SK-N-SH (cell line): Measurements from ENCODE around the gene NCAM2. TPM values are rescaled to one million over a fixed set of nuclear protein-coding genes. Genes with fewer than 3 reads are reported as not detected.

Experiments
- CTCF ChIA-PET: fragments of 300-600, 350-600 bp; formaldehyde crosslinking; extraction: SDS; loops from one replicate; lab custom pipeline; 2021; lab: Yijun Ruan, JAX
- POLR2A ChIA-PET: fragments of 350-600 bp; sonication (Branson Sonifier 250); formaldehyde crosslinking; extraction: SDS; loops from one replicate; lab custom pipeline; 2020; ENCODE audit warnings: antibody characterized with exemption, inconsistent platforms; lab: Yijun Ruan, JAX
- DNase-seq: peaks from one replicate; pipeline ENCODE4 v3.0.0; 2012
- H2AFZ ChIP-seq: fragments of 200-600 bp; sonication (generic); 2 replicates; pipeline ENCODE4 v1.8.1; 2016; ENCODE audit warnings: antibody characterized with exemption, mild to moderate bottlenecking, low read depth
- H3F3A ChIP-seq: fragments of 200-600 bp; sonication (generic); replicated peaks from 2 replicates; pipeline ENCODE3; 2016; ENCODE audit warnings: antibody characterized with exemption, mild to moderate bottlenecking; ENCODE audit not compliant: insufficient read depth
- H3K27ac ChIP-seq, 2 experiments: fragments of 200-500 bp in 1 of 2; fragments of 200-600 bp in 1 of 2; sonication (Bioruptor generic) in 1 of 2; sonication (generic), shearing (Covaris generic) in 1 of 2; 2 replicates each; pipeline versions ENCODE4 v1.5.1 to v1.6.1; 2014 to 2016; ENCODE audit warnings: low read depth in 2 of 2, inconsistent platforms in 1 of 2, low read length in 1 of 2, mild to moderate bottlenecking in 1 of 2, mixed read lengths in 1 of 2
- H3K27me3 ChIP-seq: fragments of 200-600 bp; sonication (generic), shearing (Covaris generic); 2 replicates; pipeline ENCODE4 v1.6.1; 2016; ENCODE audit warnings: mixed run types; ENCODE audit not compliant: insufficient read depth
- H3K36me3 ChIP-seq, 2 experiments: fragments of 200-500 bp in 1 of 2; fragments of 200-600 bp in 1 of 2; sonication (Bioruptor generic) in 1 of 2; sonication (generic) in 1 of 2; replicated peaks in 1 of 2; 2 replicates each; pipeline versions ENCODE3 to v1.5.1; 2014 to 2016; ENCODE audit warnings: low read length in 1 of 2, mild to moderate bottlenecking in 1 of 2; ENCODE audit not compliant: insufficient read depth in 2 of 2, control insufficient read depth in 1 of 2
- H3K4me1 ChIP-seq, 2 experiments: fragments of 200-500 bp in 1 of 2; fragments of 200-600 bp in 1 of 2; sonication (Bioruptor generic) in 1 of 2; sonication (generic), shearing (Covaris generic) in 1 of 2; 2 replicates each; pipeline versions ENCODE4 v1.5.1 to v1.6.1; 2014 to 2016; ENCODE audit warnings: low read depth in 1 of 2, low read length in 1 of 2, mixed run types in 1 of 2; ENCODE audit not compliant: insufficient read depth in 2 of 2, control insufficient read depth in 1 of 2
- H3K4me2 ChIP-seq: fragments of 200-600 bp; sonication (generic), shearing (Covaris generic); 2 replicates; pipeline ENCODE4 v1.6.1; 2017; ENCODE audit warnings: mixed run types
- H3K4me3 ChIP-seq, 2 experiments: fragments of 200-500 bp in 1 of 2; fragments of 200-600 bp in 1 of 2; sonication (Bioruptor generic) in 1 of 2; sonication (generic), shearing (Covaris generic) in 1 of 2; 2 replicates each; pipeline versions ENCODE4 v1.5.1 to v1.8.1; 2014 to 2016; ENCODE audit warnings: low read depth in 2 of 2, inconsistent platforms in 1 of 2, low read length in 1 of 2, mild to moderate bottlenecking in 1 of 2, mixed read lengths in 1 of 2, moderate library complexity in 1 of 2
- H3K79me2 ChIP-seq: fragments of 200-600 bp; sonication (generic); 2 replicates; pipeline ENCODE4 v1.8.1; 2017; ENCODE audit warnings: mild to moderate bottlenecking; ENCODE audit not compliant: insufficient read depth
- H3K9ac ChIP-seq: fragments of 200-600 bp; sonication (generic); 2 replicates; pipeline ENCODE4 v1.6.1; 2017; ENCODE audit warnings: mixed run types
- H3K9me2 ChIP-seq: fragments of 200-600 bp; sonication (generic); 2 replicates; pipeline ENCODE4 v1.6.1; 2017; ENCODE audit warnings: mixed run types
- H3K9me3 ChIP-seq: fragments of 200-600 bp; sonication (generic); 2 replicates; pipeline ENCODE4 v1.6.1; 2017; ENCODE audit warnings: mixed run types, mild to moderate bottlenecking, moderate library complexity
- H4K20me1 ChIP-seq: fragments of 200-600 bp; sonication (generic); 2 replicates; pipeline ENCODE4 v1.6.1; 2017; ENCODE audit warnings: mild to moderate bottlenecking, mixed run types; ENCODE audit not compliant: insufficient read depth
- CHD2 ChIP-seq: fragments of 150-350 bp; IDR thresholded peaks from 2 replicates; pipeline ENCODE4 v1.6.1; 2018; ENCODE audit warnings: low read length; ENCODE audit not compliant: partially characterized antibody
- EP300 ChIP-seq, 2 experiments: IDR thresholded peaks; 2 replicates each; pipeline versions ENCODE4 v1.4.0 to v1.6.1; 2012; ENCODE audit warnings: borderline replicate concordance in 1 of 2, low read depth in 1 of 2, low read length in 1 of 2
- EZH2phosphoT487 ChIP-seq: fragments of 200-600 bp; sonication (generic); IDR thresholded peaks from 2 replicates; pipeline ENCODE4 v1.6.1; 2017; ENCODE audit warnings: low read depth, mixed run types, mild to moderate bottlenecking, antibody characterized with exemption, moderate library complexity, borderline replicate concordance
- FOXJ3 ChIP-seq: sonication (generic); formaldehyde crosslinking; IDR thresholded peaks from 2 replicates; pipeline ENCODE4 v1.5.1; 2020; ENCODE audit warnings: mild to moderate bottlenecking, missing genetic modification reagents
- FOXM1 ChIP-seq: IDR thresholded peaks from 2 replicates; pipeline ENCODE4 v1.4.0; 2012; ENCODE audit warnings: low read depth, mild to moderate bottlenecking
- GABPA ChIP-seq: IDR thresholded peaks from 2 replicates; pipeline ENCODE4 v1.4.0; 2012; ENCODE audit warnings: low read depth, mild to moderate bottlenecking
- GATA2 ChIP-seq: sonication (generic); formaldehyde crosslinking; IDR thresholded peaks from 2 replicates; pipeline ENCODE4 v1.5.0; 2020; ENCODE audit warnings: mild to moderate bottlenecking, missing genetic modification reagents
- JUND ChIP-seq: IDR thresholded peaks from 2 replicates; pipeline ENCODE4 v1.4.0; 2012
- MEF2A ChIP-seq: IDR thresholded peaks from 2 replicates; pipeline ENCODE4 v1.4.0; 2012; ENCODE audit warnings: low read depth, borderline replicate concordance
- MXI1 ChIP-seq: IDR thresholded peaks from 2 replicates; pipeline ENCODE4 v1.6.1; 2012; ENCODE audit warnings: mild to moderate bottlenecking, low read depth, low read length, improper control_type of control experiment
- POLR2AphosphoS5 ChIP-seq: IDR thresholded peaks from 2 replicates; pipeline ENCODE4 v1.6.1; 2012; ENCODE audit warnings: low read depth, low read length
- RXRA ChIP-seq: IDR thresholded peaks from 2 replicates; pipeline ENCODE4 v1.4.0; 2012; ENCODE audit warnings: low read depth, mild to moderate bottlenecking, borderline replicate concordance
- SMC3 ChIP-seq: IDR thresholded peaks from 2 replicates; pipeline ENCODE4 v1.6.1; 2012; ENCODE audit warnings: low read depth, low read length, improper control_type of control experiment
- TAF1 ChIP-seq: IDR thresholded peaks from 2 replicates; pipeline ENCODE4 v1.6.1; 2012; ENCODE audit warnings: low read depth, mild to moderate bottlenecking, low read length, moderate library complexity, borderline replicate concordance
- WGBS: methylation state at CpG from one replicate; pipeline ENCODE4 v1.1.6; 2017; ENCODE audit warnings: low lambda C conversion rate; 5-methylcytosine and 5-hydroxymethylcytosine counted together
- polyA plus RNA-seq, 3 experiments: library from polyadenylated mRNA; depleted of rRNA; stranded (reverse); fragments of >200 nt; gene quantifications; 2 replicates each; pipeline ENCODE4 v1.2.3, GENCODE V29; 2012
- TF ChIP-seq, protein P1 (sequence below): IDR thresholded peaks from 2 replicates; pipeline ENCODE4 v1.6.1; 2012; ENCODE audit warnings: mild to moderate bottlenecking, low read depth, low read length, moderate library complexity
- TF ChIP-seq, protein P2 (sequence below): IDR thresholded peaks from 2 replicates; pipeline ENCODE4 v1.4.0; 2012; ENCODE audit warnings: low read depth
- TF ChIP-seq, protein P3 (sequence below): fragments of 150-350 bp; IDR thresholded peaks from 2 replicates; pipeline ENCODE4 v1.6.1; 2017; ENCODE audit warnings: antibody characterized with exemption, low read length, low read depth, borderline replicate concordance

NCAM2 gene
- polyA plus RNA-seq, 1 of the 3 experiments (the other 2 are of a cell fraction) = 2.1 TPM

DNA sequence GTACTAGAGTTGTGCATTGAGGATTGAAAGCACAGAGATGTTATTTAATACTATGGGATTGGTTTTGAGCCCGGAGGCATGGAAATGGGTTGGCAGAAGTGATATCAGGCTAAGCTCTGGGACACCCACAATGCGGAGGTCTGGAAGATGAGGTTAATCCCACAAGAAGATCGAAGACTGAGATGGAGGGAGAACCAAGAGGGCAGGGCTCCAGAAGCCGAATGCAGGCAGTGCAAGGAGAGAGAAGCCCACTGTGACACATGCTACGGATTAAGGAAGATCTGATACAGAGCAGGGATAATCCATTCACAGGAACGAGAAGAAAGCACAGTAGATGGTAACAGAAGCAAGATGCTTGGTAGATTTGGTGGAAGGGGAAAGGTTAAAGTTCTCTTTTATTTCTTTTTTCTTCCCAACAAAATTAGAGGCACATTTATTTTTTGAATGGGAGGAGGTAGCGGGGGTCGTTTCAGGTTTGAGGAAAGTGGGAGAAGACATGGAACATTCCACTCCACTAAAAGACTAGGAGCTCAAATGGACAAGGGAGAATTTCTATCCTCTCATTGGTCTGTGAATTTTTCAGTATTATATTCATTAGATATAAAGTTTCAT lies 113.2 kb downstream of the NCAM2 start:
- Histone ChIP-seq H3K4me3 (no peak overlapping the region), H4K20me1 (no peaks in the 10 kb centered on the region), H3K4me1 (no peaks in the 10 kb centered on the region; a peak in 1 of 4 replicates), H2AFZ (no peak overlapping the region), H3K9me3 (no peaks in the 10 kb centered on the region), H3K36me3 (no peaks in the 10 kb centered on the region), H3K27me3 (no peaks in the 10 kb centered on the region), H3K9ac (no peak overlapping the region), H3K27ac (no peak overlapping the region), H3K4me2 (no peak overlapping the region), H3F3A (no peaks in the 10 kb centered on the region), H3K9me2 (no peaks in the 10 kb centered on the region), H3K79me2 (no peaks in the 10 kb centered on the region)
- ChIA-PET POLR2A (no interaction called here), CTCF (interaction anchor here (1.1 kb wide), 1 partner anchor 10 kb away, joined by 3 read pairs; no protein-coding TSS in a partner anchor)
- TF ChIP-seq TAF1 (no peak), EZH2phosphoT487 (no peak), MXI1 (no peak), SMC3 (no peak), RXRA (no peak), GABPA (no peak), GATA2 (CRISPR knock-in tag) (no peak), CHD2 (no peak), FOXJ3 (CRISPR knock-in tag) (no peak), MEF2A (no peak), EP300 (IDR thresholded peaks at IDR 0.05; ENCODE audit: borderline replicate concordance in 1 of 2, low read depth in 1 of 2, low read length in 1 of 2) (no peak), JUND (no peak), POLR2AphosphoS5 (no peak), FOXM1 (no peak)
- TF ChIP-seq, protein P1, sequence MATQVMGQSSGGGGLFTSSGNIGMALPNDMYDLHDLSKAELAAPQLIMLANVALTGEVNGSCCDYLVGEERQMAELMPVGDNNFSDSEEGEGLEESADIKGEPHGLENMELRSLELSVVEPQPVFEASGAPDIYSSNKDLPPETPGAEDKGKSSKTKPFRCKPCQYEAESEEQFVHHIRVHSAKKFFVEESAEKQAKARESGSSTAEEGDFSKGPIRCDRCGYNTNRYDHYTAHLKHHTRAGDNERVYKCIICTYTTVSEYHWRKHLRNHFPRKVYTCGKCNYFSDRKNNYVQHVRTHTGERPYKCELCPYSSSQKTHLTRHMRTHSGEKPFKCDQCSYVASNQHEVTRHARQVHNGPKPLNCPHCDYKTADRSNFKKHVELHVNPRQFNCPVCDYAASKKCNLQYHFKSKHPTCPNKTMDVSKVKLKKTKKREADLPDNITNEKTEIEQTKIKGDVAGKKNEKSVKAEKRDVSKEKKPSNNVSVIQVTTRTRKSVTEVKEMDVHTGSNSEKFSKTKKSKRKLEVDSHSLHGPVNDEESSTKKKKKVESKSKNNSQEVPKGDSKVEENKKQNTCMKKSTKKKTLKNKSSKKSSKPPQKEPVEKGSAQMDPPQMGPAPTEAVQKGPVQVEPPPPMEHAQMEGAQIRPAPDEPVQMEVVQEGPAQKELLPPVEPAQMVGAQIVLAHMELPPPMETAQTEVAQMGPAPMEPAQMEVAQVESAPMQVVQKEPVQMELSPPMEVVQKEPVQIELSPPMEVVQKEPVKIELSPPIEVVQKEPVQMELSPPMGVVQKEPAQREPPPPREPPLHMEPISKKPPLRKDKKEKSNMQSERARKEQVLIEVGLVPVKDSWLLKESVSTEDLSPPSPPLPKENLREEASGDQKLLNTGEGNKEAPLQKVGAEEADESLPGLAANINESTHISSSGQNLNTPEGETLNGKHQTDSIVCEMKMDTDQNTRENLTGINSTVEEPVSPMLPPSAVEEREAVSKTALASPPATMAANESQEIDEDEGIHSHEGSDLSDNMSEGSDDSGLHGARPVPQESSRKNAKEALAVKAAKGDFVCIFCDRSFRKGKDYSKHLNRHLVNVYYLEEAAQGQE = no peak
- TF ChIP-seq, protein P2, sequence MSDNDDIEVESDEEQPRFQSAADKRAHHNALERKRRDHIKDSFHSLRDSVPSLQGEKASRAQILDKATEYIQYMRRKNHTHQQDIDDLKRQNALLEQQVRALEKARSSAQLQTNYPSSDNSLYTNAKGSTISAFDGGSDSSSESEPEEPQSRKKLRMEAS = no peak
- TF ChIP-seq, protein P3, sequence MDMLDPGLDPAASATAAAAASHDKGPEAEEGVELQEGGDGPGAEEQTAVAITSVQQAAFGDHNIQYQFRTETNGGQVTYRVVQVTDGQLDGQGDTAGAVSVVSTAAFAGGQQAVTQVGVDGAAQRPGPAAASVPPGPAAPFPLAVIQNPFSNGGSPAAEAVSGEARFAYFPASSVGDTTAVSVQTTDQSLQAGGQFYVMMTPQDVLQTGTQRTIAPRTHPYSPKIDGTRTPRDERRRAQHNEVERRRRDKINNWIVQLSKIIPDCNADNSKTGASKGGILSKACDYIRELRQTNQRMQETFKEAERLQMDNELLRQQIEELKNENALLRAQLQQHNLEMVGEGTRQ = no peak
- 59% methylated on average over 8 of the region's 8 CpGs for WGBS
- DNase-seq = no peak
